Muscle layer of duodenum (tissue), 2 donors: ENCODE data around the gene DEXI.

Source experiments
- H3K27ac ChIP-seq: one replicate; pipeline ENCODE4 v1.7.0; 2013; ENCODE audit warnings: mild to moderate bottlenecking, low read length
- H3K27me3 ChIP-seq: one replicate; pipeline ENCODE4 v1.7.0; 2013; ENCODE audit warnings: low read depth, mild to moderate bottlenecking, control low read depth, low read length
- H3K36me3 ChIP-seq, 2 donors: one replicate each; pipeline ENCODE4 v1.7.0; 2013; ENCODE audit warnings: low read length in 2 of 2, control low read depth in 1 of 2, mild to moderate bottlenecking in 1 of 2; ENCODE audit not compliant: insufficient read depth in 2 of 2, control insufficient read depth in 1 of 2
- H3K4me1 ChIP-seq, 2 donors: one replicate each; pipeline ENCODE4 v1.7.0; 2013; ENCODE audit warnings: low read length in 2 of 2, mild to moderate bottlenecking in 2 of 2, control low read depth in 1 of 2, moderate library complexity in 1 of 2; ENCODE audit not compliant: insufficient read depth in 2 of 2, control insufficient read depth in 1 of 2
- H3K4me3 ChIP-seq, 2 donors: one replicate each; pipeline ENCODE4 v1.7.0; 2013; ENCODE audit warnings: low read length in 2 of 2, low read depth in 1 of 2, mild to moderate bottlenecking in 1 of 2
- H3K9me3 ChIP-seq, 2 donors: one replicate each; pipeline ENCODE4 v1.7.0; 2013; ENCODE audit warnings: low read length in 2 of 2, control low read depth in 1 of 2, mild to moderate bottlenecking in 1 of 2; ENCODE audit not compliant: control insufficient read depth in 1 of 2
- donor health status: healthy.

Gene DEXI

GRCh38 chr16:10906482-10906881 lies 35.8 kb downstream of the DEXI start:
- Histone ChIP-seq H3K27ac (no peak overlapping the region), H3K36me3 (peaks cover 13 to 21% of the 10 kb centered on the region in 2 donors), H3K9me3 (peaks cover 0 to 9% of the 10 kb centered on the region in 2 donors)

DNA sequence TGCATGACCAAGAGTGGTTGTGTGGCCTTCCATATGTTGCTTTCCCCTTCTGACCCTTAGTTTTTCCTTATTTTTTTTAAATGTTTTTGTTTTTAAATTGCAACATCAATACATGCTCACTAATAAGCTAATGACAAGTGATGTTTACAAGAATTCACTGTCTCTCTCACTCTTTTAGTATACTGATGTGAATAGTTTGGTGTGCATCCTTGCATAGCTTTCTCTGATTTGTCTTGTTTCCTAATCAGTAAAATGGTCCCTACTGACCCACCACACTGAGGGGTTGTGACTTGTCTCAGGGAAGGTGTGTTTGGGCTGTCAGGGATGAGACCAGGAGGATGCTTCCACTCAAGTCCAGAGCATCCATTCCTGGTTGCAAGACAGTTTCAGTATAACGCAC lies 39.3 kb downstream of the DEXI start:
- H3K36me3 ChIP-seq: peaks cover 20 to 22% of the 10 kb centered on the region in 2 donors

More at GRCh38 chr16:10906482-10906881, 35.8 kb downstream of the DEXI start:
- no peak overlapping the region for H3K4me3 ChIP-seq
- no peaks in the 10 kb centered on the region for H3K4me1 ChIP-seq
- H3K27me3 ChIP-seq: no peaks in the 10 kb centered on the region

GRCh38 chr16:10897134-10897533 lies 45.1 kb downstream of the DEXI start:
- no peaks in the 10 kb centered on the region for H3K27me3 ChIP-seq
- no peaks in the 10 kb centered on the region for H3K4me1 ChIP-seq
- H3K27ac ChIP-seq: no peak overlapping the region
- no peak overlapping the region for H3K4me3 ChIP-seq
- no peaks in the 10 kb centered on the region for H3K9me3 ChIP-seq
- H3K36me3 ChIP-seq: peaks cover 8 to 16% of the 10 kb centered on the region in 2 donors

More for the DNA sequence above, 39.3 kb downstream of the DEXI start:
- H3K27me3 ChIP-seq: no peaks in the 10 kb centered on the region
- peaks cover 0 to 9% of the 10 kb centered on the region in 2 donors for H3K9me3 ChIP-seq
- H3K4me1 ChIP-seq: no peaks in the 10 kb centered on the region
- H3K27ac ChIP-seq: no peak overlapping the region
- no peak overlapping the region for H3K4me3 ChIP-seq

- no peaks in the 10 kb centered on the region for H3K9me3 ChIP-seq
- H3K4me3 ChIP-seq: no peak overlapping the region
- no peaks in the 10 kb centered on the region for H3K27me3 ChIP-seq
- no peaks in the 10 kb centered on the region for H3K4me1 ChIP-seq
- H3K27ac ChIP-seq: no peak overlapping the region
- peaks cover 8 to 13% of the 10 kb centered on the region in 2 donors for H3K36me3 ChIP-seq
Measured at GRCh38 chr16:10896723-10897122, 45.5 kb downstream of the DEXI start.

DNA sequence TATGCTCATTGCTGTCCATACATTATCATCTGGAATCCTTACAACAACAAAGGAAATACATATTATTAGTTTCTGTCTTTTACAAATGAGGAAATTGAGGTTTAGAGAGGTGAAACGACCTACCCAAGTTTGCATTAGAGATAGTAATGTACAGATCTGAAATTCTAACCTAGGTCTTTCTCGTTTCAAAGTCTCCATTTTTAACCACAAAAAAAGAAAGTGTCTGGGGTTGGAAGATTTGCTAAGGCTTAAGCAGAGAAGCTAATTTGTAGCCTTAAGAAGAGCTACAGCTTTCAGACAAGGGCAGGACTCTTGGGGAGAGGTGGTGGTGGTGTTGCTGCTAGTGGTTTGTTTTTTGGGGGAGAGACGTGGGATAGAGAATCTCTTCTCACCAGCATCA lies 46.1 kb downstream of the DEXI start:
- Histone ChIP-seq H3K27ac (no peak overlapping the region), H3K4me1 (no peaks in the 10 kb centered on the region), H3K4me3 (no peak overlapping the region), H3K27me3 (no peaks in the 10 kb centered on the region), H3K36me3 (peaks cover 8 to 13% of the 10 kb centered on the region in 2 donors), H3K9me3 (no peaks in the 10 kb centered on the region)

- no peak overlapping the region for H3K27ac ChIP-seq
- H3K36me3 ChIP-seq: peaks cover 5 to 13% of the 10 kb centered on the region in 2 donors
- H3K4me3 ChIP-seq: no peak overlapping the region
- no peaks in the 10 kb centered on the region for H3K9me3 ChIP-seq
- no peaks in the 10 kb centered on the region for H3K27me3 ChIP-seq
- H3K4me1 ChIP-seq: no peaks in the 10 kb centered on the region
Measured at GRCh38 chr16:10895053-10895946, 47.0 kb downstream of the DEXI start.

DNA sequence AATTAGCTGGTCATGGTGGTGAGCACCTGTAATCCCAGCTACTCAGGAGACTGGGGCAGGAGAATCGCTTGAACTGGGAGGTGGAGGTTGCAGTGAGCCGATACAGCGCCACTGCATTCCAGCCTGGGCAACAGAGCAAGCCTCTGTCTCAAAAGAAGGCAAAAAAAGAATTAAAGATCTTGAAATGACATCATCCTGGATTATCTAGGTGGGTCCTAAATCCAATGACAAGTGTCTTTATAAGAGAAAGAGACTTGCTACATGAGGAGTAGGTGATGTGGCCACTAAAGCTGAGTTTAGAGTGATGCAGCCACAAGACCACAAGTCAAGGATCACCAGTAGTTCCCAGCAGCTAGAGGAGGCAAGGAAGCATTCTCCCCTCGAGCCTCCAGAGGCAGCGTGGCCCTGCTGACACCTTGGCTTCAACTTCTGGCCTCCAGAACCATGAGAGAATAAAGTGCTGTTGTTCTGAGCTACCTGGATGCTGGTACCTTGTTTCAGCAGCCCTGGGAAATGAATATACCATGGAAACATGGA lies 49.4 kb downstream of the DEXI start:
- Histone ChIP-seq H3K36me3 (peaks cover 0 to 2% of the 10 kb centered on the region in 2 donors), H3K27me3 (no peaks in the 10 kb centered on the region), H3K9me3 (no peaks in the 10 kb centered on the region), H3K27ac (no peak overlapping the region), H3K4me3 (no peak overlapping the region), H3K4me1 (no peaks in the 10 kb centered on the region)

DNA sequence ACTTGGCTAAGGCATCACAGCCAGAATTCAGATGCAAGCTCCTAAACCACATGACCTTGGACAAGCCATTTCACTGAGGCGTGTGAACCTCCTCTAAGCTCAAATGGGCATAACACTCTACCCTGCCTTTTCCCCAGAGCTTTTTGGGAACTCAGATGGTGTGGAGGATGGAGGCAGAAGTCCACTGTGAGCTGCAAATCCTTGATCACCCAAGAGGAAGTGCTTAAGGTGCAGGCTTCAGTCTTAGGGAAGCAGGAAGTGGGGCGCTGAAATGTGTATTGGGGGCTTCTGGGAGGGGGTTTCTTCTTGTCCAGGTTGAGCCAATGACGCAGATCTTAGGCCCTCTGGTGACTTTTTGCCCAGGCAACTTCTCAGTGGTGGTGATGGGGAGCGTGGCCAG lies 52.4 kb downstream of the DEXI start:
- Histone ChIP-seq H3K27me3 (no peaks in the 10 kb centered on the region), H3K36me3 (no peaks in the 10 kb centered on the region), H3K9me3 (no peaks in the 10 kb centered on the region), H3K4me1 (no peaks in the 10 kb centered on the region), H3K27ac (no peak overlapping the region), H3K4me3 (no peak overlapping the region)

GRCh38 chr16:10888320-10888937 lies 53.8 kb downstream of the DEXI start:
- H3K4me1 ChIP-seq: no peaks in the 10 kb centered on the region
- H3K27ac ChIP-seq: no peak overlapping the region
- no peaks in the 10 kb centered on the region for H3K27me3 ChIP-seq
- H3K36me3 ChIP-seq: no peaks in the 10 kb centered on the region
- H3K4me3 ChIP-seq: no peak overlapping the region
- H3K9me3 ChIP-seq: no peaks in the 10 kb centered on the region

- no peak overlapping the region for H3K27ac ChIP-seq
Measured at GRCh38 chr16:10885246-10885645, 57.0 kb downstream of the DEXI start.

DNA sequence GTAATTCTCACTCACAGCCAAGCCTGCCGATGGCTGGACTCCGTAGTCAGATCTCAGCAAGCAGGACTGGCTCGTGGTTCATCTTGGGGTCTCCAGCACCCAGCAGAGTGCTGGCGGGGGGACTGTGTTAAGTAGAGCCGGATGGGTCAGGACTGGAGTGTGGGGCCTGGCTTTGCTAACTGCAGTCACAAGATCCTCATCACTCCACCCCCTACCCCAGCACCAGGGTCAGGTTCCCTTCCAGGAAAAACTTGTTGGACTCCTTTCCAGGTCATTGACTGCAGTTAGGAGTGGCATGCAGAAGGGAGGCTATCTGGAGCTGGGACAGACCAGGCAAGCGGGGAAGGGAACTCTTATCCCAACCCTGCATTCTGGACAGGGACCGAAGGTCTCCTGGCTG lies 59.3 kb downstream of the DEXI start:
- no peaks in the 10 kb centered on the region for H3K9me3 ChIP-seq
- no peak overlapping the region for H3K27ac ChIP-seq
- no peaks in the 10 kb centered on the region for H3K36me3 ChIP-seq
- H3K4me1 ChIP-seq: peaks cover 0 to 6% of the 10 kb centered on the region in 2 donors
- H3K4me3 ChIP-seq: no peak overlapping the region
- peaks cover 6% of the 10 kb centered on the region for H3K27me3 ChIP-seq

More at GRCh38 chr16:10885246-10885645, 57.0 kb downstream of the DEXI start:
- peaks cover 3% of the 10 kb centered on the region for H3K27me3 ChIP-seq
- H3K4me1 ChIP-seq: no peaks in the 10 kb centered on the region
- no peaks in the 10 kb centered on the region for H3K36me3 ChIP-seq
- no peaks in the 10 kb centered on the region for H3K9me3 ChIP-seq
- no peak overlapping the region for H3K4me3 ChIP-seq
